Esophagus (tissue), 2 donors: ENCODE data around the gene IFNL2. TPM values are rescaled to one million over a fixed set of nuclear protein-coding genes. Genes with fewer than 3 reads are reported as not detected.
"Not testable (repeated sequence)": the region's sequence is repeated elsewhere in the genome, so short reads cannot be mapped to it uniquely, and the experiment has no call there.

Source experiments
- H3K27ac ChIP-seq, 2 donors: one replicate each; pipeline ENCODE4 v1.5.1; 2013; ENCODE audit warnings: low read depth in 2 of 2, mild to moderate bottlenecking in 2 of 2, inconsistent platforms in 1 of 2, low read length in 1 of 2, moderate library complexity in 1 of 2
- H3K27me3 ChIP-seq, 2 donors: one replicate each; pipeline ENCODE4 v1.6.1; 2013; ENCODE audit warnings: low read length in 2 of 2, control low read depth in 1 of 2, mild to moderate bottlenecking in 1 of 2; ENCODE audit not compliant: insufficient read depth in 2 of 2, control insufficient read depth in 1 of 2
- H3K36me3 ChIP-seq, 2 donors: one replicate each; pipeline ENCODE4 v1.6.1; 2013; ENCODE audit warnings: low read length in 1 of 2; ENCODE audit not compliant: control insufficient read depth in 2 of 2, insufficient read depth in 2 of 2
- H3K4me1 ChIP-seq, 2 donors: one replicate each; pipeline ENCODE4 v1.6.1; 2013; ENCODE audit warnings: low read length in 1 of 2; ENCODE audit not compliant: control insufficient read depth in 2 of 2, insufficient read depth in 2 of 2
- H3K4me3 ChIP-seq, 2 donors: one replicate each; pipeline ENCODE4 v1.5.1; 2013; ENCODE audit warnings: low read length in 2 of 2, mild to moderate bottlenecking in 2 of 2, low read depth in 1 of 2, moderate library complexity in 1 of 2
- H3K9me3 ChIP-seq, 2 donors: one replicate each; pipeline ENCODE4 v1.6.1; 2013; ENCODE audit warnings: mild to moderate bottlenecking in 2 of 2, low read depth in 1 of 2, low read length in 1 of 2, moderate library complexity in 1 of 2; ENCODE audit not compliant: control insufficient read depth in 2 of 2, insufficient read depth in 1 of 2
- WGBS, 2 donors: extraction: QIAGEN DNeasy Blood & Tissue Kit; methylation state at CpG; one replicate each; pipeline ENCODE4 v1.1.7; 2013; 5-methylcytosine and 5-hydroxymethylcytosine counted together
- polyA plus RNA-seq, 2 donors: library from polyadenylated mRNA; stranded (reverse); fragments of 200-250 nt; gene quantifications; one replicate each; pipeline ENCODE4 v1.2.3, GENCODE V29; 2013
- donor health status: healthy with polysubstance abuse.
- donor health status: Bipolar disorder and iron deficiency.

IFNL2 gene
- not detected for polyA plus RNA-seq

DNA sequence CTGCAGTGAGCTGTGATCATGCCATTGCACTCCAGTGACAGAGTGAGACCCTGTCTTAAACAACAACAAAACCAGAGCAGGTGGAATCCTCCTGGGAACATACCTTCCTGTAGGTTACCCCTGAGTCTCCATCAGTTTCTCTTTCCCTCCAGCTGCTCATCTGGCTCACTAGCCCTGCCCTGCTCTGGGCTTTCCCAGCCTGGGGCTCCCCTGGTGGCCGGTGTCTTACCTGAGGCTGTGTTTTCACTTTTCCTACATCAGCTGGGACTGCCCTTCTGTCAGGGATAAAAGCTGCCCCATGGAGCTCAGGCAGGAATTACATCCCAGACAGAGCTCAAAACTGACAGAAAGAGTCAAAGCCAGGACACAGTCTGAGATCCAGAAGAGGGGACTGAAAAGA, at the start of gene IFNL2:
Gene IFNL2 (plus strand): TSS at position 312 of the 400 bp plus-strand sequence. CDS start 173 bp downstream, outside the sequence.
- not testable (repeated sequence) for H3K27ac ChIP-seq, H3K9me3 ChIP-seq, H3K36me3 ChIP-seq, H3K4me3 ChIP-seq, H3K4me1 ChIP-seq
- no CpG with 5 or more reads among the region's 1 CpG for WGBS, 2 donors
- peaks cover 0 to 11% of the 10 kb centered on the region in 2 donors for H3K27me3 ChIP-seq

DNA sequence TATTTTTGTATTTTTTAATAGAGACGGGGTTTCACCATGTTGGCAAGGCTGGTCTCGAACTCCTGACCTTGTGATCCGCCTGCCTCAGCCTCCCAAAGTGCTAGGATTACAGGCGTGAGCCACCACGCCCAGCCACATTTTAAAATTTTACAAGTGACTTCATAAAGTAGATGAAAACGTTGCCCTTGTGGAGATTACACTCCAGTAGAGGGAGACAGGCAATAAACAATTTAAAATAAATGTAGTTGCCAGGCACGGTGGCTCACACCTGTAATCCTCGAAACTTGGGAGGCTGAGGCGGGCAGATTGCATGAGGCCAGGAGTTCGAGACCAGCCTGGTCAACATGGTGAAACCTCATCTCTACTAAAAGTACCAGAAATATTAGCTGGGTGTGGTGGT, 49.1 kb upstream of the IFNL2 start:
- not testable (repeated sequence) for H3K27me3 ChIP-seq
- WGBS, 2 donors = 65 to 67% methylated on average over 10 of the region's 10 CpGs

DNA sequence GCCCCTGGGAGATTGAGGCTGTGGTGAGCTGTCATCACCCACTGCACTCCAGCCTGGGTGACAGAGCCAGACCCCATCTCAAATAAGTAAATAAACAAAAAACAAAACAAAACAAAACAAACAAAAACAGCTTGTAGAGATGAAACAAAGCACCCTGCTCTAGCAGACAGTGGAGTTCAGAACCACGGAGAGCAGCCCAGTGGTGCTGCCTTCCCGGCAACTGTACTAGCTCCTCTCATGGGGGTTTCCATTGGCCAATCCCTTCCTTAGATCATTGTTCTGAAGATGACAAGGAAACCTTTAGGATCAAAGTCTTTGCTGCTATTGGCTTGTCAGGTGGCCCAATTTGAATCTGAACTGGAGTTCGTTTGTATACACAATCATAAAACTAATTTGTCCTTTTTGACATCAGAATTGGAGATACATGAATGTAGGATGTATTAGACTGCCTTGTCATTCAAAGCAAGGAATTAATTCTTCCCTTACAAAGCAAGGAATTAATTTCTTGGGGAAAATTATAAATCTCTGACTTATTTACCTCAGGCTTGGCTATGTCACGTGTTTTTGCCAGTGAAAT, 44.4 kb upstream of the IFNL2 start:
- Histone ChIP-seq H3K27me3 (no peaks in the 10 kb centered on the region), H3K9me3 (no peaks in the 10 kb centered on the region), H3K4me1 (no peaks in the 10 kb centered on the region), H3K36me3 (no peaks in the 10 kb centered on the region), H3K27ac (no peak overlapping the region), H3K4me3 (no peak overlapping the region)
- WGBS, 2 donors = 17 to 34% methylated on average over 4 of the region's 4 CpGs

More for the DNA sequence above, 49.1 kb upstream of the IFNL2 start:
- not testable (repeated sequence) for H3K4me1 ChIP-seq, H3K27ac ChIP-seq, H3K4me3 ChIP-seq, H3K9me3 ChIP-seq, H3K36me3 ChIP-seq

DNA sequence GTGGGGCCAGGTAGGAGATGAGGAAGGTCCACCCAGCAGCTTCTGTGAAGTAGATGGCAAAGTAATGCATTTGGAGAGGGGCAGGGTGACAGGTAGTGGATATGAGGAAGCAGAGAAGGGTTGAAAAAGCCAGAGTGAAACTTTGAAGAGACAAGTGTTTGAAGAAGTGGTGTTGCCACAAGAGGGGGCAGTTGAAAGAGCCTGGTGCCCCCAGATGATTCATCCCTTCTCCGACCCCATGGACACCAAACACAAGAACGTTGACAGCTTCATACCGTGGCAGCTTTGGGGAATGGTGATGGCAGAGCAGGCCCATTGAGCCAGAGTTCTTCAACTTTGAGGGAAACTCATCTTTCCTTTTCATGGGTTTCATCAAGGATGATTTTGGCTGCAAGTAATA, 43.3 kb upstream of the IFNL2 start:
- Histone ChIP-seq H3K9me3 (no peaks in the 10 kb centered on the region), H3K27ac (no peak overlapping the region), H3K27me3 (no peaks in the 10 kb centered on the region), H3K36me3 (no peaks in the 10 kb centered on the region), H3K4me1 (no peaks in the 10 kb centered on the region), H3K4me3 (no peak overlapping the region)
- 27 to 47% methylated on average over 3 of the region's 3 CpGs for WGBS, 2 donors

DNA sequence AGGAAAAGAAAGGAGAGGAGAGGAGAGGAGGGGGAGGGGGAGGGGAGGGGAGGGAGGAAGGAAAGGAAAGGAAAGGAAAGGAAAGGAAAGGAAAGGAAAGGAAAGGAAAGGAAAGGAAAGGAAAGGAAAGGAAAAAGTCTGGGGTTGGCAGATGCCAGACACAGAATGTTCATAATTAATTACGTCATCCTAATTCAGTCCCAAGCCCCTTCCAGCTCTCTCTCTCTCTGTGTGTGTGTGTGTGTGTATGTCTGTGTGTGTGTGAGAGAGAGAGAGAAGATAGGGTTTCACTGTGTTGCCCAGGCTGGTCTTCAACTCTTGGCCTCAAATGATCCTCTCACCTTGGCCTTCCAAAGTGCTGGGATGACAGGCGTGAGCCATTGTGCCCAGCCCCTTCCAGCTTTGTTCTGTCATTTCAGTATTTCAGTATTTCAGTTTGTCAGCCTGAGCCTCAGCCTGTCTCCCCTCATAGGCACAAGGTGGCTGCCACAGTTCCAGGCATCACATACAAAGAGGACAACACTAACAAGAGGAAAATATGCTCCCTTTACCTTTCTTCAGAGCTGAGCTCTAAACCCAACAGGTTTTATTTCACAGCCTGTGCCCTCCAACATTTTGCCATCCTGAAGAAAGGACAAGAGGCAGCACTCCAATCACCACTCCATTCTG, 38.0 kb upstream of the IFNL2 start:
- H3K36me3 ChIP-seq = no peaks in the 10 kb centered on the region
- H3K4me3 ChIP-seq = no peak overlapping the region
- no peaks in the 10 kb centered on the region for H3K27me3 ChIP-seq
- H3K27ac ChIP-seq = no peak overlapping the region
- no peaks in the 10 kb centered on the region for H3K4me1 ChIP-seq
- no peaks in the 10 kb centered on the region for H3K9me3 ChIP-seq
- WGBS, 2 donors = 78 to 84% methylated on average over 2 of the region's 2 CpGs

DNA sequence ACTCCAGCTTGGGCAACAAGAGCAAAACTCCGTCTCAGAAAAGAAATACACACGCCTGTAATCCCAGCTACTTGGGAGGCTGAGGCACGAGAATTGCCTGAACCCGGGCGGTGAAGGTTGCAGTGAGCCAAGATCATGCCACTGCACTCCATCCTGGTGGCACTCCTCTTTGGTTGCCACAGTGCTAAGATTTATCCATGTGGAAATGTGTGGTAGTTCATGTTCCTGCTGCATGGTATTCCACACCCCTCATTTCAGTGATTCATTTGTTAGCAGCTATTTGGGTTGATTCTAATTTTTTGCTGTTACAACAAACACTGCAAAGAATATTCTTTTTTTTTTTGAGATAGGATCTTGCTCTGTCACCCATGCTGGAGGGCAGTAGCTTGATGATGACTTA, 35.5 kb upstream of the IFNL2 start:
- 84 to 88% methylated on average over 5 of the region's 5 CpGs for WGBS, 2 donors
- Histone ChIP-seq H3K9me3 (no peaks in the 10 kb centered on the region), H3K27me3 (no peaks in the 10 kb centered on the region), H3K27ac (no peak overlapping the region), H3K4me1 (peaks cover 0 to 3% of the 10 kb centered on the region in 2 donors), H3K36me3 (no peaks in the 10 kb centered on the region), H3K4me3 (no peak overlapping the region)

DNA sequence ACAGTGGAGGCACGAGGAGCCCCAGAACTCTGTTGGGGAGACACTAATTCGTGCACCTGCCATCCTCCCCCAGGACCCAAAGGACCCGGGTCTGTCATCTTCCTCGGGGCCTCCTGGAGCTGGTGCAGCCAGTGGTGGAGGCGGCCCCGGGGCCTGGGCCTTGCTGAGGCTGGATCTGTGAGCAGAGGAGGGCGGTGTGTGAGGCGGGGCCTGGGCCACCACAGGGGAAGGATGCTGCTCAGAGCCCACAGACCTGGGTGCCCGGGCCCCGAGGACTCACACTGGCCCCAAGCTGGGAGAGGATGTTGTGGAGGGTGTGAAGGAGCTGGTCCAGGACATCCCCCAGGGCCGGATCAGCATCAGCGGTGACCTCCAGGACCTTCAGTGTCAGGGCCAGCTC, 31.7 kb upstream of the IFNL2 start:
- Histone ChIP-seq H3K27ac (no peak overlapping the region), H3K27me3 (no peaks in the 10 kb centered on the region), H3K9me3 (no peaks in the 10 kb centered on the region), H3K4me1 (peaks cover 0 to 3% of the 10 kb centered on the region in 2 donors), H3K36me3 (no peaks in the 10 kb centered on the region), H3K4me3 (no peak overlapping the region)
- 68 to 69% methylated on average over 12 of the region's 12 CpGs for WGBS, 2 donors

DNA sequence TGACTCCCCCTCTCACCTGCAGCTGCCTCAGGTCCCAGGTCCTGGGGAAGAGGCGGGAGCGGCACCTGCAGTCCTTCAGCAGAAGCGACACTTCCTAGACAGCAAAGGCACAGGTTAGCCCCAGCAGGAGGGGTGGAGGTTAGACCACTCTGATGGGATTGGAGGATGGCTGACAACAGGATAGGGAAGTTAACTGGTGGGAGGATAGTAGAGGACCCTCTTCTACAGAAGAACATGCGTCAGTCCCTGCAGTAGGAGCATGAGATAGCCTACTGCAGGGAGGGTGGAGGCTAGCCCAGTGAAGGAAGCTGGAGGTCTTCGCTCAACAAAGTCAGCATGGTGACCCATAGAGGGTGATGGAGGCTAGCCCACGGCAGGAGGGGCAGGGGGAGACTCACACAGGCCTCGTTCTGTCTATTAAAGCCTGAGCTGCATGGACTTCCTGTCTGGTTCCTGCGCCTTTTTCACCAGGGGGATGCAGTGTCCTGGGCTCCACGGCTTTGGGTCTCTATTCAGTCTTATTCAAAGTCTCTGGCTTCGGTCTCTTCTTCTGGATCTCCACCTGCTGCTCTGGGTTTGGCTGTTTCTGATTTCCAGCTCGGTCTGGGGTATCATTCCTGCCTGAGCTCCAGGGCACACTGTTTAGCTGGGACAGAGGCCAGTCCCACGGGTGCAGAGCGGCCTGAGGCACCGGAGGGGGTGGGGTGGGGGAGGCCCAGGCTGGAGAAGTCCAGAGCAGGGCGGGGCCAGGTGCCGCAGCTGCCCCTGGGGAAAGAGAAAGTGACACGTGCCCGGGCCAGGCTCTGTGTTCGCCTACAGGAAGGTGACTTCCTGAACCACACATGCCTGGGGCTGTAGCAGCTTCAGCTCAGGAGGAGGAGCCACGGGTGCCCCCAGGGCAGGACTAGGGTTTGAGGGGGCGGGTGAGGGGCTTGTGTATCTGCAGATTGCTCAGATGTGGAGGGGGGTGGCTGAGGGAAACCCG, 30.7 kb upstream of the IFNL2 start:
- Histone ChIP-seq H3K27ac (no peak overlapping the region), H3K4me1 (peaks cover 0 to 3% of the 10 kb centered on the region in 2 donors), H3K4me3 (no peak overlapping the region), H3K27me3 (no peaks in the 10 kb centered on the region), H3K36me3 (no peaks in the 10 kb centered on the region), H3K9me3 (no peaks in the 10 kb centered on the region)
- WGBS, 2 donors = 33 to 38% methylated on average over 21 to 22 of the region's 22 CpGs

DNA sequence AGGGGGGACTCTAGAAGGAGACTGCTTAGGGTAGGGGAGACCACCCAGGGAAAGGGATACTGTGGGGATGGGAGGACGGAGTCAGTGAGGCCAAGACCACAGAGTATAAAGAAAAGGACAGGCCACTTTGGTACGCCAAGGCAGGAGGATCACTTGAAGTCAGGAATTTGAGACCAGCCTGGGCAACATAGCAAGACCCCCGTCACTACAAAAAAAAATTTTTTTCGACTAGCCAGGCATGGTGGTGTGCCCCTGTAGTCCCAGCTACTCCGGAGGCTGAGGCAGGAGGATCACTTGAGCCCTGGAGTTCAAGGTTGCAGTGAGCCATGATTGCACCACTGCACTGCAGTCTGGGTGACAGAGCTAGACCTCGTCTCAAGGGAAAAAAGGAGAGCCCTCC, 30.0 kb upstream of the IFNL2 start:
- Histone ChIP-seq H3K4me1 (peaks cover 0 to 3% of the 10 kb centered on the region in 2 donors), H3K27me3 (no peaks in the 10 kb centered on the region), H3K9me3 (no peaks in the 10 kb centered on the region), H3K36me3 (no peaks in the 10 kb centered on the region), H3K4me3 (no peak overlapping the region), H3K27ac (no peak overlapping the region)
- WGBS, 2 donors = 80 to 81% methylated on average over 6 of the region's 6 CpGs
